GM13976 (cell line): ENCODE results near the gene TP53.
"Not testable (repeated sequence)": the region's sequence is repeated elsewhere in the genome, so short reads cannot be mapped to it uniquely, and the experiment has no call there.

Experiments
- DNase-seq: peaks from one replicate; pipeline ENCODE4 v3.0.0; 2012; ENCODE audit warnings: low spot score
- in situ Hi-C: fragments of 300-500 bp; cut with MboI; formaldehyde crosslinking; loops from one replicate; pipeline ENCODE4 v1.12.0; 2022; ENCODE audit warnings: low sequenced_read_pairs, mixed read lengths, inconsistent platforms; ENCODE audit not compliant: unreplicated experiment
- TF ChIP-seq, protein P1 (sequence below): IDR thresholded peaks from 2 replicates; pipeline ENCODE4 v1.5.1; 2012; ENCODE audit warnings: borderline replicate concordance, mild to moderate bottlenecking; ENCODE audit not compliant: insufficient read depth; ENCODE audit errors: extremely low read depth, missing control alignments, control extremely low read depth

Gene TP53

DNA sequence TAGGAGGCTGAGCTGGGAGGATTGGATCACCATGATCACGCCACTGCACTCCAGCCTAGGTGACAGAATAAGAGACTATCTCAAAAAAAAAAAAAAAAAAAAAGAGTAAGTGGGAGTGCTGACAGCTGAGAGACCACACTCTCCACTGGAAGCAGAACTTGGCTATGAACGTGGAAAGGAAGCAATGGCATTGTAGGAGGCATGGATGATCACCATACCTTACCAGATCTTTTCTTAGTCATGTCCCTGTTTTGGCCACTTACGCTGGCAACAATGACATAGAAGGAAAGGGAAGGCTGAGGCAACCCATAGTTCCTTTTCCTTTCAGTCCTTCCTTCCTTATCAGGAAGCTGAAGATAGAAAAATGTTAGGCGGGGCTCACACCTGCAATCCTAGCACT is 40.3 kb downstream of the TP53 start:
- TF ChIP-seq, protein P1, sequence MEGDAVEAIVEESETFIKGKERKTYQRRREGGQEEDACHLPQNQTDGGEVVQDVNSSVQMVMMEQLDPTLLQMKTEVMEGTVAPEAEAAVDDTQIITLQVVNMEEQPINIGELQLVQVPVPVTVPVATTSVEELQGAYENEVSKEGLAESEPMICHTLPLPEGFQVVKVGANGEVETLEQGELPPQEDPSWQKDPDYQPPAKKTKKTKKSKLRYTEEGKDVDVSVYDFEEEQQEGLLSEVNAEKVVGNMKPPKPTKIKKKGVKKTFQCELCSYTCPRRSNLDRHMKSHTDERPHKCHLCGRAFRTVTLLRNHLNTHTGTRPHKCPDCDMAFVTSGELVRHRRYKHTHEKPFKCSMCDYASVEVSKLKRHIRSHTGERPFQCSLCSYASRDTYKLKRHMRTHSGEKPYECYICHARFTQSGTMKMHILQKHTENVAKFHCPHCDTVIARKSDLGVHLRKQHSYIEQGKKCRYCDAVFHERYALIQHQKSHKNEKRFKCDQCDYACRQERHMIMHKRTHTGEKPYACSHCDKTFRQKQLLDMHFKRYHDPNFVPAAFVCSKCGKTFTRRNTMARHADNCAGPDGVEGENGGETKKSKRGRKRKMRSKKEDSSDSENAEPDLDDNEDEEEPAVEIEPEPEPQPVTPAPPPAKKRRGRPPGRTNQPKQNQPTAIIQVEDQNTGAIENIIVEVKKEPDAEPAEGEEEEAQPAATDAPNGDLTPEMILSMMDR, result no peak
- no peak for DNase-seq
- in situ Hi-C loops, result no loop called here

DNA sequence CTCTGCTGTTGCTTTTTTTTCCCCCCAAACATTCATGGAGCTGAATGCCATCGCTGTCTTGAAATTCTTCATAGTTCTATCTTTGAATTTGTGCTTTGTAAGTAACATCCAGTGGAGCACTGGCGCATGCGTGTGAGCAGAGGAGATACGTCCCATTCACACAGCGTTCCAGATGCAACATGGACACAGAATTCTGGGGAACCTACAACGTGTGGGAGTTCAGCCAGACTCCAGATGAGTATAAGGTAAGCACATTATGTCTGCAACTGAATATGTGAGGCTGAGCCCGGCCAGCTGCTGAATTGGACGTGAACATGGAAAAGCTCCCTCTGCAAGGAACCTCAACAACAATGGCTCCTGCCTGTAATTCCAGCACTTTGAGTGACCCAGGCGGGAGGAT is 40.8 kb downstream of the TP53 start:
- TF ChIP-seq, protein P1, result no peak
- in situ Hi-C loops, result no loop called here
- DNase-seq, result no peak

DNA sequence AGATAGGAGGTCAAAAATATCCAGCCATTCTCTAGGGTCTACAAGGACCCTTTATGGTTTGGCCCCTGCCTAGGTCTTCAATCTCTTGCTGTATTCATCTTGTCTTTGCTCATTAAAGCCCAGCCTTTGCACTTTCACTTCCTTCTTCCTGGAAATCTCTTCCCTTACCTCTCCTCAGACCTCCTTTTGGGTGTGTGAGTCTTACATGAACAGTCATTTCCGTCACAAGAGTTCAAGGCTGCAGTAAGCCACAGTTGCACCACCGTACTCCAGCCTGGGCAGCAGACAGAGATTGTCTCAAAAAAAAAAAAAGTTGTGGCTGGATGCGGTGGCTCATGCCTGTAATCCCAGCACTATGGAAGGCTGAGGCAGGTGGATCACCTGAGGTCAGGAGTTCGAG is 42.5 kb downstream of the TP53 start:
- TF ChIP-seq, protein P1, result no peak
- DNase-seq, result no peak
- in situ Hi-C loops, result no loop called here

DNA sequence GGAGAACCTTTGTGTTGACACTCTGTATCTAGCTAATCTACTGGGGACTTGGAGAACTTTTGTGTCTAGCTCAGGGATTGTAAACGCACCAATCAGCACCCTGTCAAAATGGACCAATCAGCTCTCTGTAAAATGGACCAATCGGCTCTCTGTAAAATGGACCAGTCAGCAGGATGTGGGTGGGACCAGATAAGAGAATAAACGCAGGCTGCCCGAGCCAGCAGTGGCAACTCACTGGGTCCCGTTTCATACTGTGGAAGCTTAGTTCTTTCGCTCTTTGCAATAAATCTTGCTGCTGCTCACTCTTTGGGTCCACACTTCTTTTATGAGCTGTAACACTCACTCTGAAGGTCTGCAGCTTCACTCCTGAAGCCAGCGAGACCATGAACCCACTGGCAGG is 45.7 kb downstream of the TP53 start:
- in situ Hi-C loops, DNase-seq: not testable (repeated sequence)

DNA sequence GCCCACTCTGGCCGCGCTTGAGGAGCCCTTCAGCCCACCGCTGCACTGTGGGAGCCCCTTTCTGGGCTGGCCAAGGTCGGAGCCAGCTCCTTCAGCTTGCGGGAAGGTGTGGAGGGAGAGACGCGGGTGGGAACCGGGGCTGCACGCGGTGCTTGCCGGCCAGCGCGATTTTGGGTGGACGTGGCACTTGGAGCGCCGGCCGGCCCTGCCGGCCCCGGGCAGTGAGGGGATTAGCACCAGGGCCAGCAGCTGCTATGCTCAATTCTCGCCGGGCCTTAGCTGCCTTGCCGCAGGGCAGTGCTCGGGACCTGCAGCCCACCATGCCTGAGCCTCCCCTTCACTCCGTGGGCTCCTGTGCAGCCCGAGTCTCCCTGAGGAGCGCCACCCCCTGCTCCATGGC is 46.5 kb downstream of the TP53 start:
- DNase-seq, result no peak
- in situ Hi-C loops, result no loop called here
- TF ChIP-seq, protein P1, result no peak

DNA sequence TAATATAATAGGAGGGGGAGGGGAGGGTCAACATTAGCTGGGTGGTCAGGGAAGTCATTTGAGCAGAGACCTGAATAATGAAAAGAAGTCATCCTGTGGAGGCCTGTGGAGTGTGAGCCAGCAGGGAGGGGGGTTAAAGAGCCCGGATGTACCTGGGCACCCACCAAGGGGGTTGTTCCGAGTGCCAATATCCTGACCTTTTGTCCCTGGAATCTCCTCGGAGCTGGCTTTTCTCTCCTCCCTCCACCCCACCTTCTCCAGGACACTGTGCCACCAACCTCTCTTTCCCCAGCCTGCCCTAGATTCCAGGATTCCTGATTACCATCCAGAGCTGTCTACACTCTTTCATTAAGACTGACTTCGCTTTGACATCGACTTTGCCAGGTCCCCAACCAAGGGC is 51.1 kb downstream of the TP53 start:
- TF ChIP-seq, protein P1, result no peak
- in situ Hi-C loops, result no loop called here
- DNase-seq, result no peak

DNA sequence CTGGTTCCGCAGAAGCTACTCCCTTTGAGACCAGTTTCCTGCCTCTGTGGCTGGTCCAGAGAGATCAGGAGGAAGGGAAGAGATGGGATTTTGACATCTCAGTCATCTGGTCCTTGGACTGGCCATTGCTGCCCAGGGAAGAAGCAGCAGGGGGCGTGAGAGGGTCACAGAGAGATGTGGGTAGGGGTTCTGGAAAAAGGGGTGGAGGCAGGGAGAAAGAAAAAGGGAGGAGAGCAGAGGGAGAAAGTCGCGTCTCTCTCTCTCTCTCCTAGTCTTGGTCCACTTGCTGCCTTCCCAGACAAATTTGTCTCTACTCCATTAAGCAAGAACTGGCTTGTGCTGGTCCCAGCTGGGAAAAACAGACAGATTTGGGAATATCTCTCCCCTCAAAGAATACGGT is 52.9 kb downstream of the TP53 start:
- peak; percentile 58 for DNase-seq
- TF ChIP-seq, protein P1, result peak; percentile 35
- in situ Hi-C loops, result no loop called here

DNA sequence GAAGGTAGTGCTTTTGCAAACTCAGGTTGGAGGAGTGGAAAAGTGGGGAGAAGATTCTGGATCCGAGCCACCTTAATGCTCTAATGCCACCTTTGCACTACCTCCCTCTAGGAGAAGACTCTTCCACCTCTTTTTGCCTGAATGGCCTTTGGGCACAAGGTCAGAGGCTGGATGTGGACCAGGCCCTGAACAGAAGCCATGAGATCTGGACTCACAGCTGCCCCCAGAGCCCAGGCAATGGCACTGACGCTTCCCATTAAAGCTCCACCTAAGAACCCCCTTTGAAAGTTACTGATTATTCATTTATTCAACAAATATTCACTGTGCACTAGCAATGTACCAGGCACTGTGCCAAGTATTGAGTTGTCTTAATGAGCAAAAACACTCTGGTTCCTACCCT is 54.2 kb downstream of the TP53 start:
- in situ Hi-C loops, result no loop called here
- no peak for DNase-seq
- TF ChIP-seq, protein P1, result no peak
